H1 (cell line): ENCODE data around the gene IQCF6. TPM values are rescaled to one million over a fixed set of nuclear protein-coding genes. Genes with fewer than 3 reads are reported as not detected.

Experiments
- CTCF ChIA-PET: fragments of 300-600 bp; sonication (Branson Sonifier 250); formaldehyde crosslinking; loops from one replicate; lab custom pipeline; 2021; ENCODE audit not compliant: partially characterized antibody; lab: Charles Lee
- POLR2A ChIA-PET: fragments of 300-600 bp; sonication (Branson Sonifier 250); formaldehyde crosslinking; loops from one replicate; lab custom pipeline; 2021; ENCODE audit warnings: inconsistent platforms; ENCODE audit not compliant: partially characterized antibody; lab: Charles Lee
- DNase-seq, 2 experiments: peaks; one replicate each; pipeline versions ENCODE4 v3.0.0 to v3.0.0-alpha.2; 2010 to 2022; ENCODE audit warnings: low spot score in 2 of 2, low read depth in 1 of 2, mixed read lengths in 1 of 2
- FAIRE-seq: peaks from 2 replicates; lab custom pipeline; 2011; peaks lifted over from hg19 to GRCh38; lab: Jason Lieb, UNC
- H2AFZ ChIP-seq: 2 replicates; pipeline ENCODE4 v1.8.1; 2012; ENCODE audit warnings: low read length, inconsistent platforms
- H2AK5ac ChIP-seq: 2 replicates; pipeline ENCODE4 v1.6.1; 2013; ENCODE audit warnings: low read depth, low read length
- H2BK120ac ChIP-seq: replicated peaks from 2 replicates; pipeline ENCODE3; 2013; ENCODE audit warnings: low read depth, low read length, inconsistent platforms
- H2BK12ac ChIP-seq: 2 replicates; pipeline ENCODE4 v1.6.1; 2013; ENCODE audit warnings: low read depth, low read length
- H2BK15ac ChIP-seq: 2 replicates; pipeline ENCODE4 v1.6.1; 2013; ENCODE audit warnings: low read length
- H2BK20ac ChIP-seq: 2 replicates; pipeline ENCODE4 v1.6.1; 2013; ENCODE audit warnings: low read length
- H2BK5ac ChIP-seq: 2 replicates; pipeline ENCODE4 v1.6.1; 2013; ENCODE audit warnings: low read depth, low read length
- H3K14ac ChIP-seq: 2 replicates; pipeline ENCODE4 v1.6.1; 2013; ENCODE audit warnings: inconsistent platforms; ENCODE audit not compliant: insufficient read length
- H3K18ac ChIP-seq: 2 replicates; pipeline ENCODE4 v1.6.1; 2013; ENCODE audit warnings: low read length; ENCODE audit errors: extremely low read depth
- H3K23ac ChIP-seq: 2 replicates; pipeline ENCODE4 v1.6.1; 2013; ENCODE audit warnings: inconsistent platforms; ENCODE audit not compliant: insufficient read length
- H3K23me2 ChIP-seq: 2 replicates; pipeline ENCODE4 v1.6.1; 2013; ENCODE audit warnings: low read depth, low read length
- H3K27ac ChIP-seq: 2 replicates; pipeline ENCODE4 v1.6.1; 2011; ENCODE audit warnings: low read depth, low read length, inconsistent platforms
- H3K27me3 ChIP-seq, 4 experiments: replicated peaks in 1 of 4; 1 replicate in 1 of 4; 2 replicates in 3 of 4; pipeline versions ENCODE4 v1.6.1 to v1.8.1; 2011 to 2013; ENCODE audit warnings: low read length in 3 of 4, mild to moderate bottlenecking in 3 of 4, inconsistent platforms in 2 of 4, mixed read lengths in 2 of 4, moderate library complexity in 1 of 4; ENCODE audit not compliant: control insufficient read depth in 3 of 4, insufficient read depth in 3 of 4; ENCODE audit errors: extremely low read depth in 1 of 4
- H3K36me3 ChIP-seq, 4 experiments: 2 replicates each; pipeline versions ENCODE4 v1.6.1 to v1.8.1; 2011 to 2013; ENCODE audit warnings: mild to moderate bottlenecking in 4 of 4, low read length in 3 of 4, moderate library complexity in 2 of 4, control low read depth in 1 of 4, inconsistent platforms in 1 of 4; ENCODE audit not compliant: insufficient read depth in 4 of 4, control insufficient read depth in 2 of 4
- H3K4ac ChIP-seq: replicated peaks from 2 replicates; pipeline ENCODE3; 2013; ENCODE audit warnings: low read length, low read depth, mixed read lengths, inconsistent platforms; ENCODE audit not compliant: insufficient read length
- H3K4me1 ChIP-seq, 4 experiments: replicated peaks in 1 of 4; 1 replicate in 1 of 4; 2 replicates in 3 of 4; pipeline versions ENCODE4 v1.6.1 to v1.8.1; 2011 to 2013; ENCODE audit warnings: low read length in 3 of 4, inconsistent platforms in 2 of 4, mixed read lengths in 1 of 4; ENCODE audit not compliant: insufficient read depth in 4 of 4, control insufficient read depth in 3 of 4
- H3K4me2 ChIP-seq, 2 experiments: 2 replicates each; pipeline versions ENCODE4 v1.6.1 to v1.8.1; 2011 to 2013; ENCODE audit warnings: low read depth in 2 of 2, low read length in 2 of 2, control low read depth in 1 of 2, inconsistent platforms in 1 of 2, mild to moderate bottlenecking in 1 of 2; ENCODE audit not compliant: insufficient read depth in 1 of 2
- H3K4me3 ChIP-seq, 4 experiments: fragments of 200-600, 300-600 bp in 1 of 4; sonication (generic), shearing (Covaris generic), sonication (Bioruptor Twin) in 1 of 4; 2 replicates each; pipeline versions ENCODE4 v1.5.1 to v1.8.1; 2011 to 2016; ENCODE audit warnings: low read length in 4 of 4, low read depth in 3 of 4, control low read depth in 2 of 4, inconsistent platforms in 2 of 4, mild to moderate bottlenecking in 2 of 4, mixed read lengths in 1 of 4, moderate library complexity in 1 of 4; ENCODE audit not compliant: insufficient read depth in 2 of 4; ENCODE audit errors: extremely low read depth in 1 of 4
- H3K56ac ChIP-seq: replicated peaks from 2 replicates; pipeline ENCODE3; 2013; ENCODE audit warnings: low read depth, mild to moderate bottlenecking, mixed read lengths, low read length, inconsistent platforms; ENCODE audit not compliant: insufficient read length
- H3K79me1 ChIP-seq: 2 replicates; pipeline ENCODE4 v1.6.1; 2013; ENCODE audit warnings: low read depth, low read length, control low read depth
- H3K79me2 ChIP-seq, 2 experiments: 2 replicates each; pipeline versions ENCODE4 v1.6.1 to v1.8.1; 2012 to 2013; ENCODE audit warnings: low read length in 2 of 2, mild to moderate bottlenecking in 2 of 2, inconsistent platforms in 1 of 2; ENCODE audit not compliant: insufficient read depth in 2 of 2, control insufficient read depth in 1 of 2
- H3K9ac ChIP-seq, 4 experiments: replicated peaks in 1 of 4; 1 replicate in 1 of 4; 2 replicates in 3 of 4; pipeline versions ENCODE4 v1.6.1 to v1.8.1; 2011 to 2013; ENCODE audit warnings: low read depth in 3 of 4, low read length in 3 of 4, control low read depth in 2 of 4, mild to moderate bottlenecking in 2 of 4, moderate library complexity in 2 of 4, inconsistent platforms in 1 of 4; ENCODE audit errors: extremely low read depth in 1 of 4
- H3K9me3 ChIP-seq, 2 experiments: 2 replicates each; pipeline versions ENCODE4 v1.6.1 to v1.8.1; 2012 to 2013; ENCODE audit warnings: mild to moderate bottlenecking in 2 of 2, moderate library complexity in 2 of 2, control low read depth in 1 of 2, inconsistent platforms in 1 of 2, low read depth in 1 of 2, low read length in 1 of 2, mixed read lengths in 1 of 2; ENCODE audit not compliant: insufficient read depth in 2 of 2
- H4K20me1 ChIP-seq, 2 experiments: replicated peaks in 1 of 2; 2 replicates each; pipeline versions ENCODE3 to v1.8.1; 2011 to 2013; ENCODE audit warnings: inconsistent platforms in 2 of 2, low read length in 2 of 2, mild to moderate bottlenecking in 1 of 2; ENCODE audit not compliant: insufficient read depth in 2 of 2, control insufficient read depth in 1 of 2
- H4K5ac ChIP-seq: 2 replicates; pipeline ENCODE4 v1.6.1; 2013; ENCODE audit warnings: low read length, low read depth, mixed read lengths, inconsistent platforms; ENCODE audit not compliant: insufficient read length
- H4K8ac ChIP-seq: 2 replicates; pipeline ENCODE4 v1.8.0; 2013; ENCODE audit warnings: mild to moderate bottlenecking, moderate library complexity, low read length, inconsistent platforms; ENCODE audit not compliant: insufficient read depth; ENCODE audit errors: extremely low read depth
- H4K91ac ChIP-seq: replicated peaks from 2 replicates; pipeline ENCODE3; 2013; ENCODE audit warnings: low read length, mixed read lengths, inconsistent platforms; ENCODE audit not compliant: insufficient read length
- ASH2L ChIP-seq: fragments of 200-600, 300-600 bp; sonication (generic); IDR thresholded peaks from one replicate; pipeline ENCODE4 v1.7.1; 2017; ENCODE audit warnings: low read length
- BRCA1 ChIP-seq: IDR thresholded peaks from 2 replicates; pipeline ENCODE4 v1.6.1; 2012; ENCODE audit warnings: low read depth, low read length, improper control_type of control experiment
- CHD1 ChIP-seq: IDR thresholded peaks from 2 replicates; pipeline ENCODE4 v1.6.1; 2012; ENCODE audit warnings: low read depth, low read length, improper control_type of control experiment
- EZH2 ChIP-seq: fragments of 200-600 bp; sonication (generic); IDR thresholded peaks from 2 replicates; pipeline ENCODE4 v1.7.1; 2012; ENCODE audit warnings: low read depth, mild to moderate bottlenecking, moderate library complexity, low read length, inconsistent platforms; ENCODE audit not compliant: severe bottlenecking
- HDAC6 ChIP-seq: IDR thresholded peaks from one replicate; pipeline ENCODE4 v1.7.1; 2012; ENCODE audit warnings: low read depth, mild to moderate bottlenecking, inconsistent platforms, low read length, moderate library complexity
- JUN ChIP-seq: IDR thresholded peaks from 2 replicates; pipeline ENCODE4 v1.6.1; 2011; ENCODE audit warnings: low read depth, mild to moderate bottlenecking, improper control_type of control experiment, low read length
- JUND ChIP-seq: IDR thresholded peaks from 2 replicates; pipeline ENCODE4 v1.6.1; 2011; ENCODE audit warnings: mild to moderate bottlenecking, improper control_type of control experiment, low read length
- KDM1A ChIP-seq: fragments of 200-600, 300-600 bp; sonication (generic); IDR thresholded peaks from 2 replicates; pipeline ENCODE4 v1.7.1; 2016; ENCODE audit warnings: mild to moderate bottlenecking, low read length, borderline replicate concordance
- KDM4A ChIP-seq: IDR thresholded peaks from one replicate; pipeline ENCODE4 v1.7.1; 2012; ENCODE audit warnings: low read depth, mild to moderate bottlenecking, moderate library complexity, low read length, inconsistent platforms; ENCODE audit not compliant: severe bottlenecking
- NRF1 ChIP-seq: IDR thresholded peaks from 2 replicates; pipeline ENCODE4 v1.6.1; 2011; ENCODE audit warnings: mild to moderate bottlenecking, low read depth, low read length, improper control_type of control experiment
- POLR2AphosphoS5 ChIP-seq: IDR thresholded peaks from 2 replicates; pipeline ENCODE4 v1.6.1; 2011; ENCODE audit warnings: low read depth, low read length
- POU5F1 ChIP-seq: IDR thresholded peaks from 2 replicates; pipeline ENCODE4 v1.6.1; 2011; ENCODE audit warnings: low read depth, mild to moderate bottlenecking, low read length, moderate library complexity
- RBBP5 ChIP-seq: IDR thresholded peaks from 2 replicates; pipeline ENCODE4 v1.7.1; 2012; ENCODE audit warnings: low read depth, mild to moderate bottlenecking, inconsistent platforms, low read length, moderate library complexity, borderline replicate concordance
- SIX5 ChIP-seq: IDR thresholded peaks from 2 replicates; pipeline ENCODE4 v1.6.1; 2011; ENCODE audit warnings: mild to moderate bottlenecking, low read depth, low read length
- polyA plus RNA-seq, 7 experiments: library from polyadenylated mRNA; depleted of rRNA in 3 of 7; stranded (reverse) in 5 of 7; unstranded in 2 of 7; fragments of >200 nt in 5 of 7; fragments of 200-250 nt in 2 of 7; gene quantifications; 1 replicate in 5 of 7; 2 replicates in 1 of 7; 4 replicates in 1 of 7; pipeline versions ENCODE4 v1.2.1 to v1.2.3, GENCODE V29; 2011 to 2013; ENCODE audit warnings: missing spikeins in 2 of 7, mixed read lengths in 2 of 7
- total RNA-seq: library from RNA; stranded (reverse); fragmentation: NEBNext Ultra II Directional; extraction: Animal tissue kit (Norgen Biotek cat#: 25700); gene quantifications from 2 replicates; pipeline ENCODE4 v1.2.1, GENCODE V29; 2021
- TF ChIP-seq, protein P1 (sequence below): IDR thresholded peaks from 2 replicates; pipeline ENCODE4 v1.6.1; 2012; ENCODE audit warnings: low read length, inconsistent platforms

IQCF6 gene
- total and polyA plus RNA-seq, 2 of the 8 experiments (the other 6 are each of a cell fraction or from before 2014, with no cell fraction given), result not detected

DNA sequence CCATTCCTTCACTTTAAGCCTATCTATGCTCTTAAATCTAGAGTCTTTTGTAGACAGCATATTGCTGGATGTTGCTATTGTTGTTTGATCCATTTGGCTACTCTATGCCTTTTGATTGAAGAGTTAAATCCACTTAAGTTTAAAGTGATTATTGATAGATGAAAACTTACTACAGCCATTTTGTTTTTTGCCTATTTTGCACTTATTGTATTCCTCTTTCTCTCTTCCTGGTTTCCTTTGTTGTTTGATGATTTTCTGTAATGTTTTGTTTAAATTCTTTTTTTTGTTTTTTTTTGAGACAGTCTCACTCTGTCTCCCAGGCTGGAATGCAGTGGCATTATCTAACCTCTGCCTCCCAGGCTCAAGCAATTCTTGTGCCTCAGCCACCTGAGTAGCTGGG, 19.8 kb downstream of the IQCF6 start:
- H3K4me1 ChIP-seq, result no peaks in the 10 kb centered on the region
- H4K5ac ChIP-seq, result no peak overlapping the region
- no peaks in the 10 kb centered on the region for H3K36me3 ChIP-seq
- H2BK15ac ChIP-seq, result no peak overlapping the region
- no peak overlapping the region for H4K8ac ChIP-seq
- no peaks in the 10 kb centered on the region for H3K23me2 ChIP-seq
- no peak overlapping the region for H2BK5ac ChIP-seq
- no peak overlapping the region for H3K23ac ChIP-seq
- no peak for FAIRE-seq
- no peak overlapping the region for H3K56ac ChIP-seq
- CTCF ChIA-PET, result no interaction called here
- no peak for DNase-seq
- H3K4me2 ChIP-seq, result no peak overlapping the region
- H3K79me1 ChIP-seq, result no peaks in the 10 kb centered on the region
- no peak overlapping the region for H2BK12ac ChIP-seq
- no peak overlapping the region for H2BK120ac ChIP-seq
- no peak overlapping the region for H4K91ac ChIP-seq
- no peak overlapping the region for H2AFZ ChIP-seq
- no peaks in the 10 kb centered on the region for H3K27me3 ChIP-seq
- H3K4ac ChIP-seq, result no peak overlapping the region
- no peaks in the 10 kb centered on the region for H4K20me1 ChIP-seq
- H3K18ac ChIP-seq, result no peak overlapping the region
- no peak overlapping the region for H2BK20ac ChIP-seq
- no peak overlapping the region for H3K27ac ChIP-seq
- H3K9me3 ChIP-seq, result peaks cover 8 to 13% of the 10 kb centered on the region in 2 experiments
- no peaks in the 10 kb centered on the region for H3K79me2 ChIP-seq
- no peak overlapping the region for H3K9ac ChIP-seq
- H2AK5ac ChIP-seq, result no peak overlapping the region
- POLR2A ChIA-PET, result no interaction called here
- H3K4me3 ChIP-seq, result no peak overlapping the region
- H3K14ac ChIP-seq, result no peak overlapping the region
- no peak for TF ChIP-seq JUN
- TF ChIP-seq SIX5, result no peak
- no peak for TF ChIP-seq KDM4A
- no peak for TF ChIP-seq RBBP5
- TF ChIP-seq KDM1A, result no peak
- TF ChIP-seq NRF1, result no peak
- TF ChIP-seq ASH2L, result no peak
- no peak for TF ChIP-seq HDAC6
- TF ChIP-seq JUND, result no peak
- TF ChIP-seq, protein P1, sequence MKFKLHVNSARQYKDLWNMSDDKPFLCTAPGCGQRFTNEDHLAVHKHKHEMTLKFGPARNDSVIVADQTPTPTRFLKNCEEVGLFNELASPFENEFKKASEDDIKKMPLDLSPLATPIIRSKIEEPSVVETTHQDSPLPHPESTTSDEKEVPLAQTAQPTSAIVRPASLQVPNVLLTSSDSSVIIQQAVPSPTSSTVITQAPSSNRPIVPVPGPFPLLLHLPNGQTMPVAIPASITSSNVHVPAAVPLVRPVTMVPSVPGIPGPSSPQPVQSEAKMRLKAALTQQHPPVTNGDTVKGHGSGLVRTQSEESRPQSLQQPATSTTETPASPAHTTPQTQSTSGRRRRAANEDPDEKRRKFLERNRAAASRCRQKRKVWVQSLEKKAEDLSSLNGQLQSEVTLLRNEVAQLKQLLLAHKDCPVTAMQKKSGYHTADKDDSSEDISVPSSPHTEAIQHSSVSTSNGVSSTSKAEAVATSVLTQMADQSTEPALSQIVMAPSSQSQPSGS, result no peak
- TF ChIP-seq POU5F1, result no peak
- no peak for TF ChIP-seq POLR2AphosphoS5
- TF ChIP-seq CHD1, result no peak
- TF ChIP-seq BRCA1, result no peak
- no peak for TF ChIP-seq EZH2
